ENCODE results near the gene SH3BGRL. TPM values are rescaled to one million over a fixed set of nuclear protein-coding genes. Genes with fewer than 3 reads are reported as not detected.

The SH3BGRL gene
- total RNA-seq, 2 experiments from 2014 or later: 30.0 to 33.1 TPM

DNA sequence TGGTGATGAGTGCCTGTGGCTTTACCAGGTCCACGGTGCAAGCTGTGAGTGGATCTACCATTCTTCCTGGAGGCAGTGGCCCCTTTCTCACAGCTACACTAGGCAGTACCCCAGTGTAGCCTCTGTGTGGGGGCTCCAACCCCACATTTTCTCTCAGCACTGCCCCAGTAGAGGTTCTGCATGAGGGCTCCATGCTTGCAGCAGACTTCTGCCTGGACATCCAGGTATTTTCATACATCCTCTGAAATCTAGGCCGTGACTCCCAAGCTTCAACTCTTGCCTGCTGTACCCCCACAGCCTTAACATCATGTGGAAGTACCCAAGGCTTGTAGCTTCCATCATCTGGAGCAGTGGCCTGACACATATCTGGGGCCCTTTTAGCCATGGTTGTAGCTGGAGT lies 90.1 kb downstream of the SH3BGRL start:
- Mint-ChIP-seq H3K9me3 (peaks cover 22% of the 10 kb centered on the region), H3K4me1 (ENCODE audit: low read depth) (peaks cover 4% of the 10 kb centered on the region), H3K27me3 (no peaks in the 10 kb centered on the region), H3K27ac (no peak overlapping the region), H3K4me3 (no peak overlapping the region), H3K36me3 (ENCODE audit: low read depth) (peaks cover 45% of the 10 kb centered on the region)
- intact Hi-C loops (cut with micrococcal nuclease): no loop called here
- DNase-seq (no peak), ATAC-seq (no peak)
- TF ChIP-seq CTCF (IDR thresholded peaks at IDR 0.05): no peak
- ChIA-PET CTCF (no interaction called here), POLR2A (no interaction called here)

DNA sequence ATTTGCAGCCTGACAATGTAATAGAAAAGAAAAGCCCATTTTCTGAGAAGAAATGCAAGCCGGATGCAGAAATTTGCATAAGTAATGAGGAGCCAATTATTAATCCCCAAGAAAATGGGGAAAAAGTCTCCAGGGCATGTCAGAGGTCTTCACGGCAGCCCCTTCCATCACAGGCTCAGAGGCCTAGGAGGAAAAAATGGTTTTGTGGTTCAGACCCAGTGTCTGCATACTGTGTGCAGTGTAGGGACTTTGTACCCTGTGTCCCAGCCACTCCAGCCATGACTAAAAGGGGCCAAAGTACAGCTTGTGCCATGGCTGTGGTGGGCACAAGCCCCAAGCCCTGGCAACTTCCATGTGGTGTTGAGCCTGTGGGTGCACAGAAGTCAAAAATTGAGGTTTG lies 92.2 kb downstream of the SH3BGRL start:
- ChIA-PET POLR2A (no interaction called here), CTCF (no interaction called here)
- ATAC-seq: no peak
- no peak for TF ChIP-seq CTCF (IDR thresholded peaks at IDR 0.05)
- H3K27me3 Mint-ChIP-seq: no peaks in the 10 kb centered on the region
- no peak overlapping the region for H3K4me3 Mint-ChIP-seq
- H3K36me3 Mint-ChIP-seq (ENCODE audit: low read depth): peaks cover 42% of the 10 kb centered on the region
- no peak overlapping the region for H3K27ac Mint-ChIP-seq
- peaks cover 21% of the 10 kb centered on the region for H3K9me3 Mint-ChIP-seq
- intact Hi-C loops (cut with micrococcal nuclease): no loop called here
- H3K4me1 Mint-ChIP-seq (ENCODE audit: low read depth): peaks cover 4% of the 10 kb centered on the region
- no peak for DNase-seq

DNA sequence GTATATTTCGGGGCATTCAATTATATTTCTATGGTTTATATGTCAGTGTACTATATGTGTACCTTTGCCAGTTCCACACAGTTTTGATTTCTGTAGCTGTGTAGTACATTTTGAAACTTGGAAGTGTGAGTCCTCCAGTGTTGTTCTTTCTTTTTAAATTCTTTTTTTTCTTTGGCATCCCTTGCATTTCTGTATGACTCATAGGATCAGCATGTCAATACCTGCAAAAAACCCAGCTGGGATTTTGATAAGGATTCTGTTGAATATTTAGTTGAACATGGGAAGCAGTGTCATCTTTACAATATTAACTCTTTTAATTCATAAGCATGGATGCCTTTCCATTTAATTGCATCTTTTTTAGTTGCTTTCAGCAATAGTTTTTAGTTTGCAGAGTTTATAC lies 100.0 kb downstream of the SH3BGRL start:
- ATAC-seq (no peak), DNase-seq (no peak)
- no peak overlapping the region for H3K27ac Mint-ChIP-seq
- no peaks in the 10 kb centered on the region for H3K27me3 Mint-ChIP-seq
- intact Hi-C loops (cut with micrococcal nuclease): no loop called here
- CTCF ChIA-PET: no interaction called here
- no peak overlapping the region for H3K4me3 Mint-ChIP-seq
- POLR2A ChIA-PET: no interaction called here
- H3K4me1 Mint-ChIP-seq (ENCODE audit: low read depth): peaks cover 2% of the 10 kb centered on the region
- H3K9me3 Mint-ChIP-seq: no peaks in the 10 kb centered on the region
- peaks cover 9% of the 10 kb centered on the region for H3K36me3 Mint-ChIP-seq (ENCODE audit: low read depth)
- no peak for TF ChIP-seq CTCF (IDR thresholded peaks at IDR 0.05)

DNA sequence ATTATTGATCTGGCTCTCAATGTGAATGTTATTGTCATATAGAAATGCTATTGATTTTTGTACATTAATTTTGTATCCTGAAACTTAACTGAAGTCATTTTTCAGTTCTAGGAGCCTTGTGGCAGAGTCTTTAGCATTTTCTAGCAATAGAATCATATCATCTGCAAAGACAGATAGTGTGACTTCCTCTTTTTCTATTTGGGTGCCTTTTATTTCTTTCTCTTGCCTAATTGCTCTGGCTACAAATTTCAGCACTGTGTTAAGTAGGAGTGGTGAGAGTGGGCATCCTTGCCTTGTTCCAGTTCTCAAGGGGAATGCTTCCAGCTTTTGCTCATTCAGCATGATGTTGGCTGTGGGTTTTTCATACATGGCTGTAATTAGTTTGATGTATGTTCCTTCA lies 102.7 kb downstream of the SH3BGRL start:
- Mint-ChIP-seq H3K27ac (no peak overlapping the region), H3K4me1 (ENCODE audit: low read depth) (peaks cover 2% of the 10 kb centered on the region), H3K9me3 (no peaks in the 10 kb centered on the region), H3K36me3 (ENCODE audit: low read depth) (peaks cover 6% of the 10 kb centered on the region), H3K27me3 (no peaks in the 10 kb centered on the region), H3K4me3 (no peak overlapping the region)
- intact Hi-C loops (cut with micrococcal nuclease): no loop called here
- ChIA-PET CTCF (no interaction called here), POLR2A (no interaction called here)
- DNase-seq (no peak), ATAC-seq (no peak)
- TF ChIP-seq CTCF (IDR thresholded peaks at IDR 0.05): no peak

DNA sequence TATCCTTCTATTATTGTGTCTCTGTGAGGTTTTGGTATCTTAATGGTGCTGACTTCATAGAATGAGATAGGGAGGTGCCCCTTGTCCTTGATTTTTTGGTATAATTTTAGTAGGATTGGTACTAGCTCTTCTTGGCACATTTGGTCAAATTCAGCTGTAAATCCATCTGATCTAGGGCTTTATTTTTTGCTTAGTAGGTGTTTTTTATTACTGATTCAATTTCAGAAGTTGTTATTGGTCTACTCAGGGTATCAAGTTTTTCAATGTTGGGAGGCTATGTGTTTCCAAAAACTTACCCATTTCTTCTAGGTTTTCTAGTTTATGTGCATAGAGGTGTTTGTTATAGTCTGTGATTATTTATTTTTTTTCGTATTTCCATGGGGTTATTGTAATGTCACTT lies 103.3 kb downstream of the SH3BGRL start:
- CTCF ChIA-PET: no interaction called here
- intact Hi-C loops (cut with micrococcal nuclease): no loop called here
- no peak overlapping the region for H3K27ac Mint-ChIP-seq

More for the DNA sequence above, 103.3 kb downstream of the SH3BGRL start:
- Mint-ChIP-seq H3K27me3 (no peaks in the 10 kb centered on the region), H3K36me3 (ENCODE audit: low read depth) (peaks cover 6% of the 10 kb centered on the region), H3K4me3 (no peak overlapping the region), H3K4me1 (ENCODE audit: low read depth) (peaks cover 2% of the 10 kb centered on the region), H3K9me3 (no peaks in the 10 kb centered on the region)
- POLR2A ChIA-PET: no interaction called here
- TF ChIP-seq CTCF (IDR thresholded peaks at IDR 0.05): no peak
- DNase-seq: no peak
- no peak for ATAC-seq

Data from activated CD8-positive, alpha-beta T cell treated with anti-CD3 and anti-CD28 coated beads for 36 hours (primary cell).